ENCODE data around the gene SLC39A11.

GRCh38 chr17:73069164-73069770 is 23.2 kb downstream of the SLC39A11 start:
- TF ChIP-seq POLR2A (IDR thresholded peaks at IDR 0.05) (no peak), CTCF (IDR thresholded peaks at IDR 0.05) (no peak)
